Measurements from ENCODE around the gene PKMYT1. TPM values are rescaled to one million over a fixed set of nuclear protein-coding genes. Genes with fewer than 3 reads are reported as not detected.

PKMYT1 gene
- total RNA-seq, 2 experiments from 2014 or later = 144 to 145 TPM

- Mint-ChIP-seq H3K9me3 (no peaks in the 10 kb centered on the region), H3K4me3 (no peak overlapping the region), H3K4me1 (peaks cover 21% of the 10 kb centered on the region), H3K27me3 (peaks cover 24% of the 10 kb centered on the region), H3K36me3 (no peaks in the 10 kb centered on the region), H3K27ac (no peak overlapping the region)
- no peak for DNase-seq
These were observed 29.5 kb upstream of the PKMYT1 start for GRCh38 chr16:3009568-3010390.

- no peaks in the 10 kb centered on the region for H3K9me3 Mint-ChIP-seq
- H3K4me3 Mint-ChIP-seq = no peak overlapping the region
- peaks cover 21% of the 10 kb centered on the region for H3K4me1 Mint-ChIP-seq
These were observed 28.4 kb upstream of the PKMYT1 start for GRCh38 chr16:3008690-3009037.

GRCh38 chr16:3007957-3008689 is 27.9 kb upstream of the PKMYT1 start:
- no peaks in the 10 kb centered on the region for H3K36me3 Mint-ChIP-seq
- peaks cover 20% of the 10 kb centered on the region for H3K27me3 Mint-ChIP-seq
- H3K27ac Mint-ChIP-seq = no peak overlapping the region
- DNase-seq = no peak
- H3K4me1 Mint-ChIP-seq = peaks cover 21% of the 10 kb centered on the region
- peak overlapping the region; percentile 56 for H3K4me3 Mint-ChIP-seq
- no peaks in the 10 kb centered on the region for H3K9me3 Mint-ChIP-seq

More at GRCh38 chr16:3008690-3009037, 28.4 kb upstream of the PKMYT1 start:
- peaks cover 20% of the 10 kb centered on the region for H3K27me3 Mint-ChIP-seq
- H3K27ac Mint-ChIP-seq = no peak overlapping the region
- DNase-seq = no peak
- no peaks in the 10 kb centered on the region for H3K36me3 Mint-ChIP-seq

GRCh38 chr16:3007059-3007956 is 27.1 kb upstream of the PKMYT1 start:
- Mint-ChIP-seq H3K4me1 (peaks cover 19% of the 10 kb centered on the region), H3K4me3 (no peak overlapping the region), H3K27ac (no peak overlapping the region), H3K9me3 (no peaks in the 10 kb centered on the region), H3K27me3 (peaks cover 14% of the 10 kb centered on the region), H3K36me3 (no peaks in the 10 kb centered on the region)
- DNase-seq = no peak

GRCh38 chr16:3004781-3005284 is 24.6 kb upstream of the PKMYT1 start:
- H3K36me3 Mint-ChIP-seq = no peaks in the 10 kb centered on the region
- no peak overlapping the region for H3K27ac Mint-ChIP-seq
- H3K4me1 Mint-ChIP-seq = peaks cover 19% of the 10 kb centered on the region
- no peaks in the 10 kb centered on the region for H3K9me3 Mint-ChIP-seq
- DNase-seq = no peak
- peak overlapping the region; percentile 60 for H3K4me3 Mint-ChIP-seq
- H3K27me3 Mint-ChIP-seq = peaks cover 6% of the 10 kb centered on the region

GRCh38 chr16:3004319-3004718 is 24.1 kb upstream of the PKMYT1 start:
- Mint-ChIP-seq H3K4me3 (no peak overlapping the region), H3K27me3 (peaks cover 6% of the 10 kb centered on the region), H3K36me3 (no peaks in the 10 kb centered on the region), H3K27ac (no peak overlapping the region), H3K9me3 (no peaks in the 10 kb centered on the region), H3K4me1 (peaks cover 19% of the 10 kb centered on the region)
- DNase-seq = no peak

- no peaks in the 10 kb centered on the region for H3K9me3 Mint-ChIP-seq
- peaks cover 17% of the 10 kb centered on the region for H3K4me1 Mint-ChIP-seq
- no peaks in the 10 kb centered on the region for H3K36me3 Mint-ChIP-seq
- H3K27me3 Mint-ChIP-seq = peaks cover 6% of the 10 kb centered on the region
- no peak overlapping the region for H3K27ac Mint-ChIP-seq
- H3K4me3 Mint-ChIP-seq = peak overlapping the region; percentile 25
- DNase-seq = peak; percentile 98
These were observed 23.5 kb upstream of the PKMYT1 start for GRCh38 chr16:3003582-3004270.

GRCh38 chr16:3001316-3001715 is 21.1 kb upstream of the PKMYT1 start:
- Mint-ChIP-seq H3K36me3 (no peaks in the 10 kb centered on the region), H3K27me3 (peaks cover 6% of the 10 kb centered on the region), H3K4me3 (no peak overlapping the region), H3K4me1 (no peaks in the 10 kb centered on the region), H3K9me3 (no peaks in the 10 kb centered on the region), H3K27ac (no peak overlapping the region)
- DNase-seq = no peak

- Mint-ChIP-seq H3K36me3 (no peaks in the 10 kb centered on the region), H3K27me3 (peaks cover 6% of the 10 kb centered on the region), H3K4me3 (no peak overlapping the region), H3K27ac (no peak overlapping the region), H3K4me1 (no peaks in the 10 kb centered on the region), H3K9me3 (no peaks in the 10 kb centered on the region)
- DNase-seq = no peak
These were observed 20.3 kb upstream of the PKMYT1 start for GRCh38 chr16:3000540-3000939.

- H3K4me1 Mint-ChIP-seq = no peaks in the 10 kb centered on the region
- no peak overlapping the region for H3K27ac Mint-ChIP-seq
- H3K27me3 Mint-ChIP-seq = peaks cover 3% of the 10 kb centered on the region
- no peaks in the 10 kb centered on the region for H3K9me3 Mint-ChIP-seq
- H3K36me3 Mint-ChIP-seq = no peaks in the 10 kb centered on the region
- no peak overlapping the region for H3K4me3 Mint-ChIP-seq
- DNase-seq = no peak
These were observed 19.7 kb upstream of the PKMYT1 start for GRCh38 chr16:2999929-3000328.

- H3K27ac Mint-ChIP-seq = no peak overlapping the region
- H3K9me3 Mint-ChIP-seq = no peaks in the 10 kb centered on the region
- H3K27me3 Mint-ChIP-seq = no peaks in the 10 kb centered on the region
- H3K4me1 Mint-ChIP-seq = no peaks in the 10 kb centered on the region
- H3K4me3 Mint-ChIP-seq = no peak overlapping the region
- no peaks in the 10 kb centered on the region for H3K36me3 Mint-ChIP-seq
- no peak for DNase-seq
These were observed 16.1 kb upstream of the PKMYT1 start for GRCh38 chr16:2996298-2996697.

GRCh38 chr16:2992383-2993081 is 12.3 kb upstream of the PKMYT1 start:
- Mint-ChIP-seq H3K27me3 (peaks cover 9% of the 10 kb centered on the region), H3K27ac (no peak overlapping the region), H3K4me1 (no peaks in the 10 kb centered on the region), H3K9me3 (no peaks in the 10 kb centered on the region), H3K36me3 (no peaks in the 10 kb centered on the region), H3K4me3 (no peak overlapping the region)
- no peak for DNase-seq

GRCh38 chr16:2991566-2992261 is 11.5 kb upstream of the PKMYT1 start:
- Mint-ChIP-seq H3K4me3 (no peak overlapping the region), H3K4me1 (no peaks in the 10 kb centered on the region), H3K27me3 (peaks cover 9% of the 10 kb centered on the region), H3K27ac (no peak overlapping the region), H3K36me3 (no peaks in the 10 kb centered on the region), H3K9me3 (no peaks in the 10 kb centered on the region)
- DNase-seq = no peak

All from activated naive CD8-positive, alpha-beta T cell treated with anti-CD3 and anti-CD28 coated beads for 36 hours (primary cell).